Gastrocnemius medialis (tissue), 4 donors: ENCODE results near the gene CAPN8. TPM values are rescaled to one million over a fixed set of nuclear protein-coding genes. Genes with fewer than 3 reads are reported as not detected.

Experiments
- ATAC-seq, 2 donors: fragments of 150-250 bp; one replicate each; pipeline ENCODE4 v1.9.1; 2016
- DNase-seq, 2 donors: peaks; one replicate each; pipeline ENCODE4 v3.0.0-alpha.2; 2019
- H3K27ac ChIP-seq, 4 donors: fragments of 200-600 bp; sonication (generic); 1 replicate in 1 of 4; 2 replicates in 3 of 4; pipeline ENCODE4 v1.5.1; 2016 to 2018; ENCODE audit warnings: mild to moderate bottlenecking in 2 of 4, moderate library complexity in 1 of 4
- H3K27me3 ChIP-seq, 3 donors: fragments of 200-600 bp; sonication (generic) in 2 of 3; 1 replicate in 1 of 3; 2 replicates in 2 of 3; pipeline versions ENCODE4 v1.5.1 to v1.6.0; 2016 to 2019; ENCODE audit warnings: mild to moderate bottlenecking in 1 of 3, moderate library complexity in 1 of 3
- H3K36me3 ChIP-seq, 2 donors: fragments of 200-600 bp; sonication (generic) in 1 of 2; one replicate each; pipeline ENCODE4 v1.5.1; 2017 to 2018
- H3K4me1 ChIP-seq, 2 donors: fragments of 200-600 bp; sonication (generic) in 1 of 2; one replicate each; pipeline ENCODE4 v1.5.1; 2016 to 2017; ENCODE audit warnings: mild to moderate bottlenecking in 2 of 2
- H3K4me3 ChIP-seq, 4 donors: fragments of 200-600 bp; sonication (generic) in 3 of 4; 1 replicate in 1 of 4; 2 replicates in 3 of 4; pipeline ENCODE4 v1.5.1; 2016 to 2019; ENCODE audit warnings: mild to moderate bottlenecking in 2 of 4
- H3K9me3 ChIP-seq, 3 donors: fragments of 200-600 bp; sonication (generic) in 2 of 3; 1 replicate in 1 of 3; 2 replicates in 2 of 3; pipeline ENCODE4 v1.5.1; 2016 to 2019
- POLR2A ChIP-seq, 2 donors: fragments of 450-650 bp; IDR thresholded peaks; one replicate each; pipeline ENCODE4 v1.6.1; 2017; ENCODE audit warnings: antibody characterized with exemption in 2 of 2, mild to moderate bottlenecking in 2 of 2, moderate library complexity in 2 of 2
- in situ Hi-C, 4 donors: fragments of 200-750 bp; cut with MboI; loops; one replicate each; pipeline versions ENCODE4 v1.15.0 to v1.8.0; 2017; ENCODE audit warnings: low sequenced_read_pairs in 4 of 4
- intact Hi-C: fragments of 100-400 bp; cut with DNase I; formaldehyde crosslinking; loops from one replicate; pipeline ENCODE4 v1.15.1; 2023; ENCODE audit warnings: low total_unique reads
- total RNA-seq, 4 donors: library from RNA; depleted of rRNA; stranded (reverse); fragments of >200 nt; gene quantifications; one replicate each; pipeline versions ENCODE4 v1.1.0 to v1.2.3, GENCODE V29; 2016
- TF ChIP-seq, protein P1 (sequence below), 5 experiments: fragments of 450-650 bp in 3 of 5; fragments of 200-600 bp in 2 of 5; sonication (generic) in 2 of 5; IDR thresholded peaks in 4 of 5; conservative IDR thresholded peaks in 1 of 5; 1 replicate in 4 of 5; 2 replicates in 1 of 5; pipeline ENCODE4 v1.5.1; 2016 to 2019; ENCODE audit warnings: antibody characterized with exemption in 5 of 5, mild to moderate bottlenecking in 3 of 5, moderate library complexity in 3 of 5

Gene CAPN8
- under 1 TPM in 2 of 4 donors, not detected in 2; 0.46 to 0.85 TPM for total RNA-seq

DNA sequence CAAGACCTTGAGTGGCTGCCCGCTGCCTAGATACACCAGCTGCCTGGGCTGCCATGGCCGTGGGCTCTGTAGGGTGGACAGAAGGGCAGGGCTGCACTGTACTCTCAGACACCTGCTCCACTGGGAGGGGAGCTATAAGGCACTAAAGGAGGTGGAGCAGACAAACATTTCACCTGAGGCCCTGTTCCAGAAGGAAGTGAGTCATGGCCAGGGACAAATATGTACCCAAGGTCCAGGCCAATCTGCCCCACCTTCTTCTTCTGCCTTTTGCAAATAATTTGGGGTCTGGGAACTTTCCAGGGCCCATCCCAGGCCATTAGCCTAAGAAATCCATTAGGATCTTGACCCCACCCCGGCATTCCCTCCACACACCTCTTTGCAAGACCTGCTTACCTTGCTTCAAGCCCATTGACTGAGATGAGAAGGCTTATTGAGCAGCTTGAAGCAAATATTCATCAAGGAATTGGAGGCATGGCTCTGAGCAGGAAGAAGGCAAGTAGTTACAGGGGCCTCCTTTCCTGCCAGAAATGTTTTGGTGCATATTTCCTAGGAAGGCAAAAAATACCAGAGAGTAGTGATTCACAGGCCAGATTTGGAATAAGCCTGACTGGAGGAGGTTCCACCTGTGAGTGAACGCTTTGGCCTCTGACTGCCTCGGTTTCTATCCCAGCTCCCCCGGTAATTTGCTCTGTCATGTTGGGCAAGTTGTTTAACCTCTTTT lies at the start of gene CAPN8:
TSS of gene CAPN8 (minus strand) at position 110 of the 721 bp plus-strand sequence. CDS start at position 55, 55 bp downstream.
- no peaks in the 10 kb centered on the region for H3K36me3 ChIP-seq
- H3K27me3 ChIP-seq: no peaks in the 10 kb centered on the region
- H3K27ac ChIP-seq: no peak within 1 kb of the TSS
- intact Hi-C loops: no loop called here
- DNase-seq (no peak), ATAC-seq (no peak)
- no peaks in the 10 kb centered on the region for H3K9me3 ChIP-seq
- in situ Hi-C loops: no loop called here
- no peak within 1 kb of the TSS for H3K4me3 ChIP-seq
- TF ChIP-seq, protein P1, sequence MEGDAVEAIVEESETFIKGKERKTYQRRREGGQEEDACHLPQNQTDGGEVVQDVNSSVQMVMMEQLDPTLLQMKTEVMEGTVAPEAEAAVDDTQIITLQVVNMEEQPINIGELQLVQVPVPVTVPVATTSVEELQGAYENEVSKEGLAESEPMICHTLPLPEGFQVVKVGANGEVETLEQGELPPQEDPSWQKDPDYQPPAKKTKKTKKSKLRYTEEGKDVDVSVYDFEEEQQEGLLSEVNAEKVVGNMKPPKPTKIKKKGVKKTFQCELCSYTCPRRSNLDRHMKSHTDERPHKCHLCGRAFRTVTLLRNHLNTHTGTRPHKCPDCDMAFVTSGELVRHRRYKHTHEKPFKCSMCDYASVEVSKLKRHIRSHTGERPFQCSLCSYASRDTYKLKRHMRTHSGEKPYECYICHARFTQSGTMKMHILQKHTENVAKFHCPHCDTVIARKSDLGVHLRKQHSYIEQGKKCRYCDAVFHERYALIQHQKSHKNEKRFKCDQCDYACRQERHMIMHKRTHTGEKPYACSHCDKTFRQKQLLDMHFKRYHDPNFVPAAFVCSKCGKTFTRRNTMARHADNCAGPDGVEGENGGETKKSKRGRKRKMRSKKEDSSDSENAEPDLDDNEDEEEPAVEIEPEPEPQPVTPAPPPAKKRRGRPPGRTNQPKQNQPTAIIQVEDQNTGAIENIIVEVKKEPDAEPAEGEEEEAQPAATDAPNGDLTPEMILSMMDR (IDR thresholded peaks at IDR 0.05 in 4 of 5, conservative IDR thresholded peaks at IDR 0.05 in 1 of 5): no peak
- TF ChIP-seq POLR2A (IDR thresholded peaks at IDR 0.05): no peak
- H3K4me1 ChIP-seq: no peaks in the 10 kb centered on the region

DNA sequence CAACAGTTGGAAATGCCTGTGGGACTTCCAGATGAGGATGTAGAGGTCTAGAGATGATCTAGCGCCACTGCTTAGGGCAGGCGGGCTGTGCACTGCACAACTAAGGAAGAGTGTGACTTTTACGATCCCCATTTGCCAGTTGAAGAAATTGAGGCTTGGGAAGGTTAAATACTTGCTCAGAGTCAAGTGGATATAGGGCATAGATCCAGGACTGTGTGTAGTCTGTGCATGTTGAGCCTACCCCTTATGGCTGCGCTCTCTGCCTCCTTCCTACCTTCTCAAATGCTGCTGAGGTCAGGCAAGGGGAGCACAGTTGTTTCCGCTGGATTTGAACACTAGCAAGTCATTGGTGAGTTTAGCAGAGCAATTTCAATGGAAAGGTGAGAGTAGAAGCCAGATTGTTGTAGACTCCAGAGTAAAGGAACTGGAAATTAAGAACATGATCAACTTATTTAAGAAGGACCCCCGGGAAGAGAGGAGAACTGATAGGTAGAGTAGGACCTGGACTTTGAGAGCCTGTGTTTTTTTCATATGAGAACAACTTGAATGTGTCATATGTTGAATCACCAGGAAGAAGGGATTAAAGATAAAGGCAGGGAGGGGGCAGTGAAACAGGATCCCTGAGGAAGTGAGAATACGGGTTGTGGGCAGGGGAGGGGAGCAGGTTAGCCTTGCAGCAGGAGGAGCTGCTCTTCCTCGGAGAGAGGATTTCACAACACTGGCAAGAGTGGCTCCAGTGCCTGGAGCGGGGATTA lies 49.5 kb upstream of the CAPN8 start:
- H3K4me1 ChIP-seq: peaks cover 31 to 35% of the 10 kb centered on the region in 2 donors
- ATAC-seq: peak; percentile 22 to 40
- peak in 1 of 2 donors; percentile 10 for TF ChIP-seq POLR2A (IDR thresholded peaks at IDR 0.05)
- TF ChIP-seq, protein P1 (IDR thresholded peaks at IDR 0.05 in 4 of 5, conservative IDR thresholded peaks at IDR 0.05 in 1 of 5): no peak
- in situ Hi-C loops (no loop called here), intact Hi-C loops (loop anchor here (5.0 kb wide), 2 partner anchors 132 to 277 kb away; partner anchors contain the start of gene TP53BP2)
- H3K4me3 ChIP-seq: peak overlapping the region in 1 of 4 donors; percentile 0
- H3K36me3 ChIP-seq: peaks cover 0 to 32% of the 10 kb centered on the region in 2 donors
- peak overlapping the region in 3 of 4 donors; percentile 33 to 84 (median 60) for H3K27ac ChIP-seq
- H3K27me3 ChIP-seq: no peaks in the 10 kb centered on the region
- no peaks in the 10 kb centered on the region for H3K9me3 ChIP-seq
- peak in 1 of 2 donors; percentile 51 for DNase-seq

DNA sequence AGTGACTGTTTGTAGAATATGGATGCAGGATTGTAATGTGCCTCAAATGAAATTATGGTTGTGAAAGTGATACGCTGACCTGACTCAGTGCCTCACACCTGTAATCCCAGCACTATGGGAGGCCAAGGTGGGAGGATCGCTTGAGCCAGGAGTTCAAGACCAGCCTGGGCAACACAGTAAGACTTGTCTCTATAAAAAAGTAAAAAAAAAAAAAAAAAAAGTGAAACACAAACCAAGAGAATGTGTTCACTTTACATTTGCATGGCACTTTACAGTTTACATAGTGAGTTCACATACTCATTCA lies 48.9 kb upstream of the CAPN8 start:
- Histone ChIP-seq H3K27ac (peak overlapping the region in 2 of 4 donors; percentile 84 to 96), H3K9me3 (no peaks in the 10 kb centered on the region), H3K36me3 (peaks cover 0 to 25% of the 10 kb centered on the region in 2 donors), H3K4me1 (peaks cover 31 to 35% of the 10 kb centered on the region in 2 donors), H3K27me3 (no peaks in the 10 kb centered on the region), H3K4me3 (peak overlapping the region in 2 of 4 donors; percentile 0 to 88)
- intact Hi-C loops: loop anchor here (5.0 kb wide), 2 partner anchors 133 to 278 kb away; partner anchors contain the start of gene TP53BP2
- in situ Hi-C loops: no loop called here
- TF ChIP-seq POLR2A (IDR thresholded peaks at IDR 0.05): no peak
- TF ChIP-seq, protein P1 (IDR thresholded peaks at IDR 0.05 in 4 of 5, conservative IDR thresholded peaks at IDR 0.05 in 1 of 5): no peak
- DNase-seq (no peak), ATAC-seq (no peak)

DNA sequence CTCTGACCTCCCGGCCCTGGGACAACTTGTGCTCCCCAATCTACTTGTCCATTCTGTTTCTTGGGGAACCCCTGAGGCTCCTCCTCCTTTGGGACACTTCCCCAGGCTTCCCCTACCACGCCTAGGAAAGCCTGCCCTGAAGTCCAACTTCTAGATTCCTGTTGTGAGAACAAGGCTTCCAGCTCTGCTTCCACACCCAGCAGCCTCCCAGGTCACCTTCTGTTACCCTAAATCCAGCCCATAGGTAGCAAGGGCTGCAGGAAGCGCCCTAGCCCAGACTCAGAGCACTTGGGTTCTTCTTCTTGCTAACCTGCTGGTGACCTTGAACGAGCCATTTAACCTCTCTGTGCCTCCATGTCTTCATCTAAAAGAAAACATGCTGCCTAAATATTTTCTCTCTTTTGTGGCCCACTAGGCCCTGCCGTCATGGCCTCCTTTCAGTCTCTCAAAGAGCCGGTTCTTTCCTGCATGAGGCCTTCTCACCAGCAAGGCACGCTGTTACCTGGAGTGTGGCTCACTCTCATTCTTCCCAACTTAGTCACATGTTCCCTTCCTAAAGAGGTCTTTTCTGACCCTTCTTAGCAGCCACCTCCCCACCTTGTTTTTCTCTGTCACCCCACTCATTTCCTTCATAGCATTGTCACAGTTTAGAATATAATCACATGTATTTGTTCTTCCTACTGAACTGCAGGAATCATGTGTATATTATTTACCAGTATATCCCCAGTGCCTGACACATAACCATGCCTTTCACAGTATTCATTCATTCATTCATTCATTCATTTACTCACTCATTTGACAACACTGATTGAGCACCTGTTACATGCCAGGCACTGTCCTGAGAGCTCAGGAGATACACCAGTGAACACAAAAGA lies 48.3 kb upstream of the CAPN8 start:
- no peak for TF ChIP-seq POLR2A (IDR thresholded peaks at IDR 0.05)
- TF ChIP-seq, protein P1 (IDR thresholded peaks at IDR 0.05 in 4 of 5, conservative IDR thresholded peaks at IDR 0.05 in 1 of 5): no peak
- Histone ChIP-seq H3K27ac (peak overlapping the region; percentile 84 to 96 (median 96)), H3K4me3 (peak overlapping the region; percentile 69 to 97 (median 90)), H3K4me1 (peaks cover 32 to 35% of the 10 kb centered on the region in 2 donors), H3K36me3 (peaks cover 0 to 19% of the 10 kb centered on the region in 2 donors), H3K27me3 (no peaks in the 10 kb centered on the region), H3K9me3 (no peaks in the 10 kb centered on the region)
- ATAC-seq: no peak
- in situ Hi-C loops (no loop called here), intact Hi-C loops (loop anchor here (5.0 kb wide), 2 partner anchors 134 to 279 kb away; partner anchors contain the start of gene TP53BP2)
- DNase-seq: no peak
